HG02642 (cell line): ENCODE measurements around the gene SKIC8.

Experiments used
- ATAC-seq: cut with Tn5 transposase; IDR thresholded peaks from one replicate; pipeline ENCODE4 v1.9.1; 2021; ENCODE audit warnings: mild to moderate bottlenecking; ENCODE audit not compliant: unreplicated experiment, poor library complexity

Gene SKIC8

DNA sequence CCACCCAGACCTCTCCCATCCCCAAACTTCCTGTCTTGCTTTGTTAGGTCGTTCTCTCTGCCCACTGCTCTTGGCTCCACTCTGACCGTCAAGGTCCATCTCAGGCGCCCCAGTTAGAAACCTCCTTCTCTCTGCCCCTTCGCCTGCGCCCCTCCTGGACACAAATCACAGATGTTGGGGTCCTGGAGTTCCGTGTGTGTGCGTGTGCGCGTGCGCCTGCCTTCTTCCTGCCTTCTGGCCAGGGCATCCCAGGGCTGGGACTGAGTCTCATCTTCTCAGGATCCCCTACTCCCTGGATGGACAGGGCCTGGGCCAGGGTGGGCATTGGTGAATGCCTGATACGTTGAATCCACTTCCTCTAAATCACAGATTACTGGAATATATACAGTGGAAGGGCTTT, 65.9 kb downstream of the SKIC8 start:
- no peak for ATAC-seq
